SK-MEL-5 (cell line): ENCODE results near the gene TAS1R2. TPM values are rescaled to one million over a fixed set of nuclear protein-coding genes. Genes with fewer than 3 reads are reported as not detected.
"Not testable (repeated sequence)": the region's sequence is repeated elsewhere in the genome, so short reads cannot be mapped to it uniquely, and the experiment has no call there.

Experiments
- DNase-seq: peaks from one replicate; pipeline ENCODE4 v3.0.0-alpha.2; 2016; ENCODE audit warnings: low read depth, low spot score
- in situ Hi-C: cut with HindIII; loops from 2 replicates; pipeline ENCODE4 v1.10.0; 2016; ENCODE audit warnings: low sequenced_read_pairs, high pct_unique_total_duplicates, low pct_unique_long_range_greater_than_20kb
- polyA plus RNA-seq, 2 experiments: library from polyadenylated mRNA; depleted of rRNA; stranded (reverse); fragments of >200 nt; gene quantifications; 2 replicates each; pipeline ENCODE4 v1.2.3, GENCODE V29; 2015
- total RNA-seq: library from RNA; depleted of rRNA; stranded (reverse); fragments of >200 nt; shearing (Covaris generic); gene quantifications from 2 replicates; pipeline ENCODE4 v1.2.3, GENCODE V29; 2014; rRNA removed

The TAS1R2 gene
- not detected in 2 replicates for total RNA-seq
- polyA plus RNA-seq (2015; cell fraction: cytosol; rRNA removed): not detected in 2 replicates
- not detected in 2 replicates for polyA plus RNA-seq (2015; cell fraction: nucleus; rRNA removed)

DNA sequence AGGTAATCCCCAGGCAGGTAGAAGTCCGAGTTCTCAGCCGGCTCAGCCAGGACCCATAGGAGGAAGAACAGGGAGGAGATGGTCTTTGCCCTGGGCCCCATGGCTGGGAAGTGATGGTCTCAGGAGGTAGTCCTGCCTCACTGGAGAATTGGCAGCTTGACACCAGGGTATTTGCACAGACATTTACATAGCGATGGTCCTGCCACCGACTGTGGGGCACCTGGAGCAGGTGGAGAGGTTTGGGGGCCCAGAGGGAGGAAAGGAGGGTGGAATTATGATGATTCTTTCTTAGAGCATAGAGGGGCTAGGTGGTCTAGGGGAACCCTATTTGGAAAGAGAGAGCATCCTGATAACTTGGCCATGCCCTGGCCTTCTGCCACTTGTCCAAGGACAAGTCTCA is at the start of gene TAS1R2:
TSS of gene TAS1R2 (minus strand) at position 101 of the 400 bp plus-strand sequence. CDS start at position 101, 0 bp downstream.
- no peak for DNase-seq
- in situ Hi-C loops: no loop called here

DNA sequence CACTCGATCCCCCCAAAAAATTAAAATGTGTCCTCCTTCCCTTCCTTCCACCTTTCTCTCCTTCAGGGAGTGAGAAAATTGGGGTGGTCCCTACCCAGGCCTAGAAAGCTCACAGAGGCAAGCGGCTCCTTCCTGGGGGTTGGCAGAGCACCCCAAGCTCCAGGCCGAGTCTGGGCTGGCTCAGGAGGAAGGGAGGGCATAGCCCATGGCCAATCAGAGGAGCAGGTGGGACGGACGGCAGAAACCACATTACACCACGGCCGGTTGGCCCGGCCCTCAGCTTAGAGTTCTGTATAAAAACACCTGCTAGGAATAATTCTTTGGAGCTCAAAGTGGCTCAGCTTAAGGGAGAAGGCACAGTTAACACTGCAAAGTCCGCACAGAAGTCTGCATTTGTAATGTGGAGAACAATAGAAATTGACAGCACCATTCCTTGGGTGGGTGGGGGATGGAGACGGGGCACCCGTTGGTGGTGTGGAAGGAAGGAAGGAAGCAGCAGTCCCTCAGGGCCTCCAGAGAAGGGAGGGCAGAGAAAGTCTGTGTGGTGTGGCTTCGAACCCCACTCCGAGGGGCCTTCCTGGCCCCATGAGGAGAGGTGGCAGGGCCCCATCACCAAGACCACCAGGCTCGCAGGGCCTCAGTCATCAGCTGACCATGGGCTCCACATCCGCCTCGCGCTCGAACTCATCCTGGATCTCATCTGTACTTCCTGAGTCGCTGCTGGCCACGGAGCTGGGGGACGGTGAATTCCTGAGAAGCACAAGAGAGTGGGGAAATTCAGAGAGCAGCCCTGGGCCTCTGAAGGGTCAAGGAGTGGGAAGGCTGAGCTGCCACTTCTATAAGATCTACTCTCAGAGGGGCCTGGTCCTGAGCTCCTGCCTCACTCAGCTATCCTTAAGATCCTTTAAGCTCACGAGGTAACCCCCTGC is 48.7 kb upstream of the TAS1R2 start:
- in situ Hi-C loops: no loop called here
- no peak for DNase-seq

DNA sequence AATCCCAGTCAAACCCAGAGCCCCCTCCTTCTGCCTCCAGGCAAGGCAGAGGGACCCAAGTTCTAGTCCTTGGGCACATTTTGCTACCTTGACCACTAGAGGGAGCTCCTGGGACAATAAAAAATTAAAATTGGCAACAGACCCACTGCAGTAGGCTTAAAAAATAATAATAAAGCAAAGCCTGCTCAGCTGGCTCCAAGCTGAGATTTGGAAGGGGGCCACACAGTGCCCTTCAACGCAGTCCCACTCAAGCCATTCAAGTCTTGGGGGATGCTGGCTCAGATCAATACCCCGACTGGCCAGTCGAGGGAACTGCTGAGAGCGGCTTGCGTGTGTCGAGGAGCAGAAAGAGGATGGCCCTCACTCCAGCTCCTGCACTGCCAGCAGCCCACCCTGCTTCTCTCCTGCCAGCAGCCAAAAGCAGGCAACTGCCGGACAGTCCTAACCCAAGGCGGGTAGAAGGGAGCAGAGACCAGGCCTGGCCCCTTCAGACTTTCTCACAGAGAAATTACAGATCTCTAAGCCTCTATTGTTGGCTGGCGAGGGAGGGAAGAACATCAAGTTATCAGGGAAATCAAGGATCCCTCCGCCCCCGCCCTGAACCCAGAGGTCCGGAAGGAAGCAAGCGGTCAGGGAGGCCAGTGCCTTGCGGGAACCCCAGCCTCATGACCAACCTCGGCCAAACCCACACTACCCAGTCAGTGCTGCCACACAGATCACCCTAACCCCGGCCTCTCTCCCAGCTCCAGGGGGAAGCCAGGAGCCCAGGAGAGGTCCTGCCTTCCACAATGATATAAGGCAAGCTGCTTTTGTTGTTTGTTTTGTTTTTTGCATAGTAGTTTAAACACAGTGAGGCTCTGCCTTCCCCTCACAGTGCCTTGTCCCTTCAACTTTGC is 47.8 kb upstream of the TAS1R2 start:
- in situ Hi-C loops: no loop called here
- DNase-seq: peak; percentile 63

DNA sequence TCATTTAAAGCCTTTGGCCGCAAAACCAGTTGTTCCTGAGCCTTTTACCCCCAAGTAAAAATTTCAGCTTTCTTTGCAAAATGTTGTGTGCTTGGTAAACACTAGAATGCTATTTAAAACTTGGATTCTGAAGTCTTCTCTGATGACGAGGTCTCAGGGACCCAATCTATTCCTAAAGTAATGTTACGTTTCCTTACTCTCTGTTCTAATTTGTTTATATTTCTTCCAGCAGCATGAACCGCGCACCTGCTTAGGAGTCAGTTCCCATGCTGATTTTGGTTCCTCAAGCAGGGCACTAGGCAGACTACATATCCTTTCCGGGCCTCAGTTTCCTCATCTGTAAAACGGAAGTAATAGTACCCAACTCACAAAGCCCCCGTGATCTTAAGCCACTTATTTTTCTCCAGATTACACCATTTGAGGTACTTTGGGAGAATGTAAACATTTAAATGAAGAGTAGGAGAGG is 43.9 kb upstream of the TAS1R2 start:
- in situ Hi-C loops: no loop called here
- no peak for DNase-seq

DNA sequence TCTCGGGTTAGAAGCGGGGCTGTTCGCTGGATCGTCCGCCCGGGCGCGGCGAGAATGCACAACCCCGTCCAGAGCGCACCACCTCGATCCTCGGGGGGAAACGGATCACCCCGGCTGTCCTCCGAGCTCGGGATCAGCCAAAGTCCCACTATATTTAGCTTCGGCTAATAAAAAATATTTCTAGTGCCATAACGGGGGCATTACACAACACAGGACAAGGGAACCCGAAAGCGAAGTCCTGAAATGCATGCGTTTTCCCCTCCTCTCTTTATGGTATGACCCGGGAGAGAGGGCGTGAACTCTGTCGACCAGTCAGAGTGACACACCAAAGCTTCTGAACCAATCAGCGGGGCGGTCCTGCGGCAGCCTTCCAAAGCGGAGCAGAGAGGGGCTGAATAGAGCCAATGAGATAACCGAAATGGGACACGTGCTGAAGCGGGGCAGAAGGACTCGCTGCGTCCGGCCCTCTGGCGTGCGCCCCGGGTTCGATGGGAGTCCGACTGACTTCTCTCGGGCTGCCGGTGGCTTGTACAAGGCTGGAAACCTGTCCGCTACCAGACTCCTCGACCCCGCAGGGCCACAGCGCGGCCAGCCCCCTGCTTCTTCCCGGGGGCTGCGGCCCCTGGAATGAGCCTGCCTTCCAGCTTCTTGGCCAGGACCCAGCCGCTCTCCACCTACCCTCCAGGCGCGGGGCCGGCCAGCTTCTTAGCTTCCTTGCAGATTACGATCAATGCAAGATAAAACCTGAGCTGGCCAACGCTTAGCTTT is 43.2 kb upstream of the TAS1R2 start, which contains the start of gene ALDH4A1:
TSS of gene ALDH4A1 (minus strand) at position 33 of the 768 bp plus-strand sequence. CDS start at position 1, 32 bp downstream.
- in situ Hi-C loops: no loop called here
- peak; percentile 98 for DNase-seq

DNA sequence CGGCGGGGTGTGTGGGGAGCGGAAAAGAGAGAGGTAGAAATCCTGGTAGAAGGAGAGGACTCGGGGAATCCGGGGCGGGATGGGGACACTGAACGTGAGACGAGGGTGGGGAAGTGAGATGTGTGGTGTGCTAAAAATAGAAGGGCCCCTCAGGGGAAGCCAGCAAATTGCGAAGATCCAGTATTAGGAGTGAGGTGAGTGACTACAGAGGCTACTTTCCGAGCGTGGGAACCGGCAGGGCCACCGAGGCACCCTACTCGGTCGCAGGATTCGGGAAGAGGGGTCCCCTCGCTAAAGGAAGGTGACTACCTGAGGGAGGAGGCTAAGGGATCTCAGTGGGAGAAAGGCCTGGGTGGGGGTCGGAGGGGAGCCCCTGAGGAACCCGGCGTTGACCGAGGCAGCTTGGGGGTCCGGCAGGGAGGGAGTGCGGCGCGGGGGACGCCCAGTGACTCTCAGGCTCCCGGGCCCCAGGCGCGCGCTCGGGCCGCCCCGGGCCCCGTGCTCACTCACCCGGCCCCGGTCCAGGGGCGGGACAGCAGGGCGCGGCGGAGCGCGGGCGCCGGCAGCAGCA is 42.6 kb upstream of the TAS1R2 start:
- in situ Hi-C loops: no loop called here
- no peak for DNase-seq

DNA sequence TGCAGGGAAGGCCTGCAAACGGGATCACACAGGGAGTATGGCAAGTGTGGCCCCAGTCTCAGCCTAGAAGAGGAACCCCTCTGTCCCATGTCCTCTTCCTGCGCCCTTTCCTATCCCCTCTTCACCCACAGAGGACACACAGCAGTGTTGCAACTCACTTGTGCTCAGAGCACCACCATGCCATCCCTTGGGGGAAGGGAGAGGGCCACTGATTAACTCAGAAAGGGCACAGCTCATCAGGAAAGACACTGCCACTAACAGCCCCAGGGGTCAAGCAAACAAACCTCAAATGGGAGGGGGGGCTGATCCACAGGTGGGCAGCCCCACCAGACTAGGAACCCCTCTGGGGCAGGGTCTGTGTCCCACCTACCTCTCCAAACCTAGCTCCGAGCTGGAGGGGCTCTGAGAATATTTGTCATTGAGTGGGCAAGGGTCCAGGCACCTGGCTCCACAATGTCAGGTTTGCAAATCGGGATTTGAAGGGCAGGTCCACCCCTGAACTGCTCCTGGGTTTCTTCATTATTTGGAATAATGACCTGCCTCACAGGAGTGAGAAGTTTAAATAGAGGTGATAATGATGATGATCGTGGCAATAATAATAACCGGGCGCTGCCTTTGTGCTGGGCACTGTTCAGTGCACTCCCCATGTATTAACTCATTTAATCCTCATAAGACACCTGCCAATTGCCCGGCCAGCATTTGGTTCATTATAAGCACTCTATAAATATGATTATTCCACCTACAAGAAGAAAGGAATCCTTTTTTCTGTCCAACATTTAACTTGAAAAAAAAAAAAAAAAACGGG is 41.9 kb upstream of the TAS1R2 start:
- in situ Hi-C loops: no loop called here

DNA sequence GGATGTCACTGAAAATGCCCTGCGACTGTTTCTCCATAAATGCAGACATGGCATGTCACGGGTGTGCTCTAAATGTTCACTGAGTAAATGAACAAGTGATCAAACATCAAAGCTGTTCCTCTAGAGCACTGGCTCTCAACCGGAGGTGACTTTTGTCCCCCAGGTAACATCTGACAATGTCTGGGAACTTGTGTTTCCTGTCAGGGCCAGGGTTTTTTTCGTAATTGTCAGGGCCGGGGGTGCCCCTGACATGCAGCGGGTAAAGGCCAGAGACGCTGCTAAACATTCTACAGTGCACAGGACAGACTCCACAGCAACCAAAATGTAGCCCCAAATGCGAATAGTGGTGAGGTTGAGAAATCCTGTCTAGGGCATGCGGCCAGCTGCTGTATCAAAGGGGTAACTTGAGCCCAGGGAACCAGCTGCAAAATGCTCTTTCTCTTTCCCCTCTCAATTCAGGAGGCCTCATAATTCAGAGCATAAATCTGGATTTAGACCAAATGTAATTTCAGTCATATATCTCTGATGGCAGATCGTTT is 40.9 kb upstream of the TAS1R2 start:
- no peak for DNase-seq
- in situ Hi-C loops: no loop called here

More for the DNA sequence above, 41.9 kb upstream of the TAS1R2 start:
- DNase-seq: no peak

DNA sequence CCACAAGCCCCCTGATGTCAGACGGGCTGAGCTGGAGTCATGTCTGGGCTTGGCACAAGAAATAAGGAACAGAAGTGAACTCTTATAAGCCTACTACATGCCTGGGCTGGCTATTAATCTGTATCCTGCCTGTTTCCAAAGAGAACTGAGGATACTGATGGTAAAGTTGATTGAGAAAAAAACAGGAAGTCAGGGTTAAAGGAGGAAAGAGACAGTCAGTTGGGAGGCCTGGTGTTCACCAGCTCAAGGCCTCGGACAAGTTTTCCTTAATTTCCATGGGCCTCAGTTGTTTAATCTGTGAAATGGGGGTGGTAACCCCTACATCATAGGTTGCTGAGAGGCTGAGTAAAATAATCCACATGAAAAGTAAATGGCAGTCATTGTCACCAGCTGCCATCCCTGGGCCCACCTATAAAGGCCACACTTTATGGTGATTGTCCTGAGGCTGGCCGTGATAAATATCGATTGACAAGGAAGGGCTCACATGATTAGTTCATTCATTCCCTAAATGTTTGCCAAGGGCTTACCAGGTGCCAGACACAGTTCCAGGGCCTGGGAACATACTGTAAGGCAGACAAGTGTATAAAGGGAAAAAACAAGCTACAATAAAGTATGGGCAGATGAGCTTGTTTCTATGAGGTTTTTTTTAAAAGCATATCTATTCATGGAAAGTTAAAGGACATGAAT is 40.0 kb upstream of the TAS1R2 start:
- in situ Hi-C loops: no loop called here
- no peak for DNase-seq

DNA sequence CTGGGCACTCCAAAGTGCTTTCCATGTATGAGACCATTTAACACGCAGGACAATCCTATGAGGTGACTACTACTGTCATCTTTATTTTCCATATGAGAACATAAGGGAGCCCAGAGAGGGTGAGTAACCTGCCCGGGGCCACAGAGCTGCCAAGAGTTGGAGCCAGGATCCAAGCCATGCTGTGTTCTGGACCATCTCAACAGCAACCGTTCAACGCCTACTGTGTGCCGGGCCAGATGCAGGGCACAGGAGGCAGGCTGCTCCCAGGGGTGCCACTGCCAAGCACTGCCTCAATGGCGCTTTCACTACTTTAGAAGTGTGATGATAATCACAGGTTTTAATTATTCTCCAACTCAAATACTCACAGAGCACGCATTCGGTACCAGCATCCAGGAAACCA is 39.1 kb upstream of the TAS1R2 start:
- in situ Hi-C loops: no loop called here
- no peak for DNase-seq

DNA sequence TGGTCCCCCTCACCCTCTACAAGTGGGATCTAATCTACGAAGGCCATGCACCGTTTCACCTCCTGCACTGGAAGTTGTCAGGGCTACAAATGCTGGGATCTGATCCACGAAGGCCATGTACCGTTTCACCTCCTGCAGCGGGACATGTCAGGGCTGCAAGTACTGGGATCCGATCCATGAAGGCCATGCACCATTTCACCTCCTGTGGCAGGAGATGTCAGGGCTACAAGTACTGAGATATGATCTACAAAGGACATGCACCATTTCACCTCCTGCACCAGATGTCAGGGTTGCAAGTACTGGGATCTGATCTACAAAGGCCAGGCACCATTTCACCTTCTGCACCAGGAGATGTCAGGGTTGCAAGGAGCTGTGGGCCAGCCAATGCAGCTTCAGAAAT is 35.9 kb upstream of the TAS1R2 start:
- in situ Hi-C loops: no loop called here

DNA sequence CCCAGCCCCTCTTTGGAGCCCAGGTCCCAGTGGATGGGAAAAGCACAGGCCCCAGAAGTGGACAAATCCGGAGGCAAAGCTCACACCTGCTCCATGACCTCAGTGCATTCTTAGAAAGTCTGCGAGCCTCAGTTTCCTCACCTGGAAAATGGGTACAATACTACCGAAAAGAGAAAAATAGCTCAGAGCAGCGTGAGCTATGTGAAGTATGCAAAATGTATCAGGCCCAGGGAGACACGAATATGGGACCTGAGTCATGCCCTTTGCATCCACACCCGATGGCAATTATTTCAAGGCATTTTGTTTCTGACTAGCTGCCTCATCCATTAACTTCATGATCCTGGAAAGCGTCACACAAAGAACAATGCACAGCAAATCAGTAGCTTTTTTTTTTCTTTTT is 33.7 kb upstream of the TAS1R2 start:
- in situ Hi-C loops: no loop called here

More for the DNA sequence above, 35.9 kb upstream of the TAS1R2 start:
- DNase-seq: no peak

DNA sequence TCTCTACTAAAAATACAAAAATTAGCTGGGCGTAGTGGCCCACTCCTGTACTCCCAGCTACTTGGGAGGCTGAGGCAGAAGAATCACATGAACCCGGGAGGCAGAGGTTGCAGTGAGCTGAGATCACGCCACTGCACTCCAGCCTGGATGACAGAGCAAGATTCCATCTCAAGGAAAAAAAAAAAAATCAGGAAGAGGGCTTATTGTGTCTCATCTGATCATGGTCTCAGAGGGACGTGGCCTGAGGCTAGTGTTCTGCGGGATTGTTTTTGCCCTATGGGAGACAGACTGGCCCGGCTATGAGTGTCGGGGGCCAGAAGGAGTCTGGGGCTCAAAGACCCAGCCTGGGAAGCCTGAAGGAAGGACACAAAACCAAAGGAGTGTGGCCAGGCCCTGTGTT is 32.4 kb upstream of the TAS1R2 start:
- DNase-seq: peak; percentile 10
- in situ Hi-C loops: not testable (repeated sequence)

More for the DNA sequence above, 33.7 kb upstream of the TAS1R2 start:
- DNase-seq: no peak

DNA sequence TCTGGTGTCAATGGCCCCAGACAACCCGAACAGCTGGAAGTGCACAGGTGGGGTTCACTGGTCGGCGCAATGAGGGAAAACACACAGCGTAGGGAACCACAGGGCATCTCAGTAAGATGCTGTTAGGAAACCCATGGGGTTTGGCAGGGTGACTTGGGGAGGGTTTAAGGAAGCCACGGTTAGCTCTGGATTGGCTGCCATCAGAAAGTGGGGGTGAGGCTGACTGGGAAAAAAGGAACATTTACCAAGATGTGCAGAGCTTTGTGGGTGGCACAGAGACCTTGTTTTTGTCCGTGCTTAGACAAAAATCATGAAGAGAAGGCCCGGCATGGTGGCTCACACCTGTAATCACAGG is 31.9 kb upstream of the TAS1R2 start:
- in situ Hi-C loops: no loop called here
- DNase-seq: no peak

DNA sequence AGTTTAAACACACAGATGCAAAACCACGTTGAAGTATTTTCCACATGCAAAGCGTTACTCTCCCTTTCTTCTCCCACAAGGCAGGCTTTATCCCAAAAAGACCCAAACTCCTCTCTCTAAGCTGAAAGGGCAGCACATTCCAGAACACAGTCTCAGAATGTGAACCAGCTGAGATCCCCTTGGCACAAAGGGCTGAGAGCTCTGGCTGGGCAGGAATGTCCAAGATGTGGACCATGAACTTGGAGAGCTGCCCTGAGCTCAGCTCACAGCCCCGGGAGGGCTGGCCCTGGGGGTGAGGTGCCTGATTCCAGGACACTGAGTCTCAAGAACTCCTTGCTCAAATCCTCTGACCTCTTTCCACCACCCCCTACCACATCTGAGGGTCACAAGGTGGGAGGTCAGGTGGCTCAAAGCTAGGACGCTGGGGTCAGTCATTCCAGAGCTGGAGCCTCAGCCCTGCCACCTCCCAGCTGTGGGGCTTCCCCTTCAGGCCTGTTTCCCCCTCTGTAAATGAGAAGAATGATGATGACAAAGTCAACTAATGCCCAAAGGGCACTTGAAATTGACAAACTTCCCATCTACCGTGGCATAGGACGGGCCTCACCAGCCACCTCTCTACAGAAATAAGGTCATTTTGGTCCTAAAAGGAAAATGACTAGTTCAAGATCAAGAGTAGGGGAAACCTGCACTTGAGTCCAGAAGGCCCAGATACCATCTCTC is 31.4 kb upstream of the TAS1R2 start:
- DNase-seq: no peak
- in situ Hi-C loops: no loop called here
